Cardiac fibroblast (primary cell): ENCODE results near the gene EBNA1BP2.

Source experiments
- DNase-seq, 2 donors: peaks; one replicate each; pipeline versions ENCODE4 v3.0.0 to v3.0.0-alpha.2; 2010; ENCODE audit warnings: low read depth in 2 of 2
- H3K4me3 ChIP-seq, 2 donors: replicated peaks in 1 of 2; 1 replicate in 1 of 2; 2 replicates in 1 of 2; pipeline ENCODE4 v1.5.1; 2011; ENCODE audit warnings: low read depth in 2 of 2, low read length in 2 of 2, mild to moderate bottlenecking in 2 of 2, moderate library complexity in 1 of 2
- TF ChIP-seq, protein P1 (sequence below): IDR thresholded peaks from one replicate; pipeline ENCODE4 v1.5.1; 2011; ENCODE audit warnings: low read depth, mild to moderate bottlenecking, low read length, inconsistent platforms

Gene EBNA1BP2

DNA sequence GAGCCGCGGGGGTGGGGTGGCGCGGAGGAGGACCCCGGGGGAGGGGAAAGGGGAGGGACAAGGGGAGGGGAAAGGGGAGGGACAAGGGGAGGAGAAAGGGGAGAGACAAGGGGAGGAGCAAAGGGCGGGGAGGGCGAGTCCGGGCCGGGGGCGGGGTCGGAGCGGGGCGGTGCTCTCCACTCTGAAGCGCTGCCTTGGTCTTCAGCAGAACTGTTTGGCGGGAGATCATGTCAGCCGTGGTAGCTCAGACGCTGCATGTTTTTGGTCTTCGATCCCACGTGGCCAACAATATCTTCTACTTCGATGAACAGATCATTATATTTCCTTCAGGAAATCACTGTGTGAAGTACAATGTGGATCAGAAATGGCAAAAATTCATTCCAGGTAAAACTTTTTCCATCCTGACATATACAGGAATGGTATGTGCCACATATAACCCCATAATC is 460 bp upstream of the EBNA1BP2 start:
- DNase-seq: peak; percentile 89 to 93
- H3K4me3 ChIP-seq: peak overlapping the region; percentile 80 to 91
- TF ChIP-seq, protein P1, sequence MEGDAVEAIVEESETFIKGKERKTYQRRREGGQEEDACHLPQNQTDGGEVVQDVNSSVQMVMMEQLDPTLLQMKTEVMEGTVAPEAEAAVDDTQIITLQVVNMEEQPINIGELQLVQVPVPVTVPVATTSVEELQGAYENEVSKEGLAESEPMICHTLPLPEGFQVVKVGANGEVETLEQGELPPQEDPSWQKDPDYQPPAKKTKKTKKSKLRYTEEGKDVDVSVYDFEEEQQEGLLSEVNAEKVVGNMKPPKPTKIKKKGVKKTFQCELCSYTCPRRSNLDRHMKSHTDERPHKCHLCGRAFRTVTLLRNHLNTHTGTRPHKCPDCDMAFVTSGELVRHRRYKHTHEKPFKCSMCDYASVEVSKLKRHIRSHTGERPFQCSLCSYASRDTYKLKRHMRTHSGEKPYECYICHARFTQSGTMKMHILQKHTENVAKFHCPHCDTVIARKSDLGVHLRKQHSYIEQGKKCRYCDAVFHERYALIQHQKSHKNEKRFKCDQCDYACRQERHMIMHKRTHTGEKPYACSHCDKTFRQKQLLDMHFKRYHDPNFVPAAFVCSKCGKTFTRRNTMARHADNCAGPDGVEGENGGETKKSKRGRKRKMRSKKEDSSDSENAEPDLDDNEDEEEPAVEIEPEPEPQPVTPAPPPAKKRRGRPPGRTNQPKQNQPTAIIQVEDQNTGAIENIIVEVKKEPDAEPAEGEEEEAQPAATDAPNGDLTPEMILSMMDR: no peak

DNA sequence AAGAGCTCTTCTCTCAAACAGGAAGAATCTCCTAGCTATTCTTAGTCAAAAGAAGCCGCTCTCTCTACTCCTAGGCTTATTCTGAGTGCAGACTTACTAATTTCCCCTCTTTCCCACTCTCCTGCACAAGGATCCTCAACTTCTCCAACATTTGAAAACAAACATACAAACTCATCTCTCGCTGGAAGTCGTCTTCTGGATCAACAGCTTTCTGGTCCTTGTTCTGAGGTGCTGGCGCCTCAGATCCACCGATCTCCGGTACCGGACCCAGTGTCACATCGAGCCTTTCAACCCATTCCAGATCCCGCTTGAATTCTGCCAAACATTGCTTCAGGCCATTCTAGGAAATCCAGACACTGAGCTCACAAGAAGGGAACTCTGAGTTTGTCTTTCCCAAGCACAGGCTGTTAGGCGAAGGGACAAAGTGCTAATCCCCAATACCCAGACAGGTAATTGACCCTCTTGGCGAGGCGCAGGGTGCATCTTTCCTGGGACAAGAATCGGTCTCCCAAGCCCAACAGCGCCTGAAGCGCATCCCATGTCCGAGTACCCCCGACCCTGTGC is 696 bp downstream of the EBNA1BP2 start:
- H3K4me3 ChIP-seq: peak overlapping the region; percentile 80 to 91
- TF ChIP-seq, protein P1: no peak
- peak in 1 of 2 donors; percentile 8 for DNase-seq

DNA sequence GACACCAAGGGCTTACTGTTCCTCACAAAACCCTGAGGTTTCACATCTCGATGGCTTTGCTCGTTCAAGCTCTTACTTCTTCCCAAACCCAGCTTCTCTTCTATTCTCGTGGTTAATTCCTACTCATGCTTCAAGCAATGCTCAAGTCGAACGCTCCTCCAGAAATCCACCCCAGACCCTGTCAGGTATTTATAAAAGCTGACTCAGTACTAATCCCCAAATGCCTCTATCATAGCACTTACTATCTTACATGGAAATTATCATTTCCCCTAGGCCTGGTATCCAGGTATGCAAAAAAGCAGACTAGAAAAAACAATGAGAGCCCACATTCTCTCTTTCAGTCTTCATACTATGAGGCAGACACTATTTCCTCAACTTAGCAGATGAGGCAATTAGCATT is 6.3 kb downstream of the EBNA1BP2 start:
- TF ChIP-seq, protein P1: no peak
- no peak for DNase-seq

DNA sequence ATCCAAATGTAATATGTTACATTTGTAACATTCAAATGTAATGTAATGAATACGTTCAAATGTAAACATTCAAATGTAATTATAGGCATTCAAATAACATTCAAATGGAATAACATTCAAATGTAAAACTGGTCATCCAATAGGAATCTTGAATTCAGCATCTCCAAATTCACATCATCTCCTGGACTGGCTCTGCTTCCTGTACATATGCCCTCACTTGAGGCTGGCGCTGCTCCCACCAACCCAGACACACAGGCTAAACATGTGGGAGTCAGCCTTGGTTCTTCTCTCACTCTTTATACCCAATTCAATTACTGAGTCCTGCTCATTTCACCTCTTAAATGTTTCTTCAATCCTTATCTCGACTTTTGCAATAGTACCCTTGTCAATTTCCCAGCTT is 6.9 kb downstream of the EBNA1BP2 start:
- no peak overlapping the region for H3K4me3 ChIP-seq
- no peak for DNase-seq
- TF ChIP-seq, protein P1: no peak

More for the DNA sequence above, 6.3 kb downstream of the EBNA1BP2 start:
- H3K4me3 ChIP-seq: no peak overlapping the region

DNA sequence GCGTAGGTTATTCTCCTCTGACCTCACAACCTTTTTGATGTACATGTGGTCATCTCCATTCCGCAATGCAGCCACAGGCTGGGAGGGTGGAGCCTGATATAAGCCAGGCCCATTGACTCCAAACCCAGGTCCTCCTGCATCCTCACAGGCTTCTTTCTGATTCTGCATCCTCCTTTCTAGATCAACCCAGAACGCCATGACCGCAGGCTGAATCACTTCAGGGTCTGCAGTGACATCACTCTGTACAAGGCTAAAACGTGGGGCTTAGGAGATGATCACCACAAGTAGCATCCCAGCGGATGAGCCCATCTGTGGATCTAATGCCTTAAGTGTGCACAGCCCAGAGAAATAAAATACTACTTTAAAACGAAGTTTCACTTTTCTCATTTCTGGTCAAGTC is 16.1 kb downstream of the EBNA1BP2 start:
- TF ChIP-seq, protein P1: no peak
- H3K4me3 ChIP-seq: no peak overlapping the region
- no peak for DNase-seq

DNA sequence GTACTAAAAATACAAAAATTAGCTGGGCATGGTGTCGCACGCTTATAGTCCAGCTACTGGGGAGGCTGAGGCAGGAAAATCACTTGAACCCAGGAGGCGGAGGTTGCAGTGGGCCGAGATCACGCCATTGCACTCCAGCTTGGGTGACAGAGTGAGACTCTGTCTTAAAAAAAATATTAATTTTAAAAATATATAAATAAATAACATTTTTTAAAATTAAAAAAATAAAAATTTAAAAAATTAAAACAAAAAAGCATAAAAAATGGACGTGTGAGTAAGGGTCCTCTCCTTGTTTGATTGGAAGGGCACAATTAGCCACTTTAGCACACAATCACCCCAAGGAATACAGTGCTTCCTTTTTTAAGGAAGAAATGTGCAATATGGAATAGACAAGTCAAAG is 18.6 kb downstream of the EBNA1BP2 start:
- TF ChIP-seq, protein P1: no peak
- DNase-seq: no peak
- no peak overlapping the region for H3K4me3 ChIP-seq

DNA sequence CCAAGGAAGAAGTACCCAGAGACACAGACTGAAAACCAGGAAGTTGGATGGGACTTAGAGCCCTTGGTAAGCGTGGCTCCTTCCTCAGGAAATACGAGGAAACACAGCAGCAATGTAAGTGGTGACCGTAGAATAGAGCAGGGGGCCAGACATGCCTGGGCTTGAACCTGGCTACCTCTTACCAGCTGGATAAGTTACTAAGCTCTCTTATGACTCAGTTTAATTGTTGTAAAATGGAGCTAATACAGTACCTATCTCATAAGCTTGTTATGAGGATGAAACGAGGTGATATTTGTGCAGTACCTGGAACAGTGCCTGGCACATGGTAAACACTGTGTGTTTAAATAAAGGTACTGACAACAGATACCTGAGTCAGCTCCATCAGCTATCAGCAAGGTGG is 19.2 kb downstream of the EBNA1BP2 start:
- H3K4me3 ChIP-seq: no peak overlapping the region
- TF ChIP-seq, protein P1: no peak
- DNase-seq: no peak
